NCI-H1417 (cell line): Measurements from ENCODE around the gene PHYKPL.

ENCODE experiments used
- DNase-seq, 3 experiments: peaks; one replicate each; lab custom pipeline; 2025; lab: John Stamatoyannopoulos, UW

PHYKPL gene

GRCh38 chr5:178223196-178223773 lies 9.3 kb downstream of the PHYKPL start:
- DNase-seq, result no peak

GRCh38 chr5:178222292-178222691 lies 10.3 kb downstream of the PHYKPL start:
- DNase-seq, result no peak

- DNase-seq, result no peak
These were observed 10.7 kb downstream of the PHYKPL start for GRCh38 chr5:178221853-178222252.

- DNase-seq, result no peak
These were observed 11.3 kb downstream of the PHYKPL start for GRCh38 chr5:178221282-178221681.

- DNase-seq, result no peak
These were observed 13.8 kb downstream of the PHYKPL start for GRCh38 chr5:178218827-178219226.

- DNase-seq, result no peak
These were observed 14.3 kb downstream of the PHYKPL start for GRCh38 chr5:178218237-178218776.

GRCh38 chr5:178216779-178217178 lies 15.8 kb downstream of the PHYKPL start:
- no peak for DNase-seq

- DNase-seq, result no peak
These were observed 16.5 kb downstream of the PHYKPL start for GRCh38 chr5:178216088-178216534.

GRCh38 chr5:178215280-178216002 lies 17.2 kb downstream of the PHYKPL start:
- no peak for DNase-seq

GRCh38 chr5:178214160-178214803 lies 18.3 kb downstream of the PHYKPL start:
- no peak for DNase-seq

GRCh38 chr5:178213748-178214151 lies 18.9 kb downstream of the PHYKPL start:
- no peak for DNase-seq

GRCh38 chr5:178213003-178213461 lies 19.6 kb downstream of the PHYKPL start:
- no peak for DNase-seq

GRCh38 chr5:178212241-178213002 lies 20.2 kb downstream of the PHYKPL start:
- DNase-seq, result no peak

GRCh38 chr5:178211095-178212048 lies 21.2 kb downstream of the PHYKPL start:
- no peak for DNase-seq

- peak in 1 of 3 experiments; percentile 2 for DNase-seq
These were observed 21.9 kb downstream of the PHYKPL start for GRCh38 chr5:178210686-178211085.

GRCh38 chr5:178210073-178210535 lies 22.5 kb downstream of the PHYKPL start:
- DNase-seq, result no peak

- DNase-seq, result no peak
These were observed 23.1 kb downstream of the PHYKPL start for GRCh38 chr5:178209334-178210072.

- DNase-seq, result no peak
These were observed 23.9 kb downstream of the PHYKPL start for GRCh38 chr5:178208540-178209227.

GRCh38 chr5:178207917-178208280 lies 24.7 kb downstream of the PHYKPL start:
- DNase-seq, result no peak
